Measurements from ENCODE around the gene PRX.

GRCh38 chr19:40360708-40361241, 52.4 kb downstream of the PRX start:
- no peak for TF ChIP-seq CTCF (conservative IDR thresholded peaks at IDR 0.05; ENCODE audit: low read depth, low read length)
- TF ChIP-seq FOS (IDR thresholded peaks at IDR 0.05; ENCODE audit: low read depth, low read length): no peak
- no peak for TF ChIP-seq ELK1 (IDR thresholded peaks at IDR 0.05; ENCODE audit: borderline replicate concordance, low read depth, low read length)
- TF ChIP-seq RAD21 (IDR thresholded peaks at IDR 0.05; ENCODE audit: low read length): no peak
- TF ChIP-seq MXI1 (IDR thresholded peaks at IDR 0.05; ENCODE audit: borderline replicate concordance, low read depth, low read length): no peak
- TF ChIP-seq POLR2A (IDR thresholded peaks at IDR 0.05; ENCODE audit: low read depth, low read length): no peak
- TF ChIP-seq BHLHE40 (IDR thresholded peaks at IDR 0.05; ENCODE audit: low read depth, low read length): no peak
- TF ChIP-seq MAZ (IDR thresholded peaks at IDR 0.05; ENCODE audit: borderline replicate concordance, low read depth, low read length): no peak
- no peak for TF ChIP-seq RFX5 (IDR thresholded peaks at IDR 0.05; ENCODE audit: low read depth, low read length)
- TF ChIP-seq USF2 (IDR thresholded peaks at IDR 0.05; ENCODE audit: low read depth, low read length): no peak
